GM12873 (cell line): ENCODE measurements around the gene IL10RB.

Experiments used
- TF ChIP-seq, protein P1 (sequence below): IDR thresholded peaks from 2 replicates; pipeline ENCODE4 v1.5.1; 2012; ENCODE audit warnings: low read depth, mild to moderate bottlenecking, moderate library complexity, low read length, control low read depth; ENCODE audit not compliant: insufficient read depth; ENCODE audit errors: missing control alignments

IL10RB gene

GRCh38 chr21:33286600-33287456 is 20.7 kb downstream of the IL10RB start:
- TF ChIP-seq, protein P1, sequence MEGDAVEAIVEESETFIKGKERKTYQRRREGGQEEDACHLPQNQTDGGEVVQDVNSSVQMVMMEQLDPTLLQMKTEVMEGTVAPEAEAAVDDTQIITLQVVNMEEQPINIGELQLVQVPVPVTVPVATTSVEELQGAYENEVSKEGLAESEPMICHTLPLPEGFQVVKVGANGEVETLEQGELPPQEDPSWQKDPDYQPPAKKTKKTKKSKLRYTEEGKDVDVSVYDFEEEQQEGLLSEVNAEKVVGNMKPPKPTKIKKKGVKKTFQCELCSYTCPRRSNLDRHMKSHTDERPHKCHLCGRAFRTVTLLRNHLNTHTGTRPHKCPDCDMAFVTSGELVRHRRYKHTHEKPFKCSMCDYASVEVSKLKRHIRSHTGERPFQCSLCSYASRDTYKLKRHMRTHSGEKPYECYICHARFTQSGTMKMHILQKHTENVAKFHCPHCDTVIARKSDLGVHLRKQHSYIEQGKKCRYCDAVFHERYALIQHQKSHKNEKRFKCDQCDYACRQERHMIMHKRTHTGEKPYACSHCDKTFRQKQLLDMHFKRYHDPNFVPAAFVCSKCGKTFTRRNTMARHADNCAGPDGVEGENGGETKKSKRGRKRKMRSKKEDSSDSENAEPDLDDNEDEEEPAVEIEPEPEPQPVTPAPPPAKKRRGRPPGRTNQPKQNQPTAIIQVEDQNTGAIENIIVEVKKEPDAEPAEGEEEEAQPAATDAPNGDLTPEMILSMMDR, result no peak

DNA sequence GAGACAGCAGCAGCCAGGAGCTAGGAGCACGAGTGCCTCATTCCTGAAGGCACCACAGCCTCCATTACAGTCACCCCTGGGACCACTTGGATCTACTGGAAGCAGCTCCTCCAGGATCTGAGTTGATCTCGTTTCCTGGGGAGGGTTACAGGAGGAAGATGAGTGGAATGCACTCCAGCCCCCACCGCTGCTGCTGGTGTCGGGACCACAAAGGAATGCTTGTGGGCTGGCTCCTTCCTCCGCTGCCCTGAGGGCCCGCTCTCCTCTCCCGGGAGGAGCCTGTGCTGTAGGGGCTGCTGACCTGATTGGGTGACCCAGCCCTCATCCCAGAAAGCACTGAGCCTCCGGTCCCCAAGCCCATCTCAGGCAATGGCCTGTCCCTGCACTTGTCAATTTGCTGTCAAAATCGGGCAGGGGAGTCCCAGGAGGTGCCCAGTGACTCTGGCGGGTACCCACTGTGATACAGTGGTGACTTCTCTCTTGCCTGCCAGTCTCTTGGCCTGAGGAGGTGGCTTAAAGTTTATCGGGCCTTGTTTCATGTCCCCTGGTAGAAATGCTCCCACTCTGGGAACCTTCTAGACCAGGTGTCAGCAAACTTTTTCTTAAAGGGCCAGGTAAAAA is 23.1 kb downstream of the IL10RB start:
- TF ChIP-seq, protein P1, result no peak

- TF ChIP-seq, protein P1, result no peak
Observed at GRCh38 chr21:33290441-33290840, 24.3 kb downstream of the IL10RB start.

GRCh38 chr21:33291686-33292085 is 25.5 kb downstream of the IL10RB start:
- TF ChIP-seq, protein P1, result no peak

DNA sequence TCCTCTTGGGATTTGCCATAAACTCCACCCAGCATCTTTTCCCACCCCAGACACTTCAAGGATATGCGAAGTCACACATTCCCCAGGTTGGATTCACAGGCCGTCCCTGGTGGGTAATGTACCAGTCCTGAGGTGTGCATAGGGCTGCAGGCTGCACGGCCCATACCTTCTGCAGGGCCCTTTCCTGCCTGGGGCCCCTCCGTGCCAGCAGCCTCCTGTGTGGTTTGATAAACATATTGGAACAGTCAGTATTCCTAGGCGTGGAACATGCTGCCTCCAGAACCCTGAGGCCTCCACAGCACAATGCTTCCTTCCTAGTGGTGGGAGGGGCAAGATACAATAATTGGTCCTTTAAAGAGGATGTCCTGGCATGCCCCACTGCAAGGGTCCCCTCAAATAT is 26.6 kb downstream of the IL10RB start:
- TF ChIP-seq, protein P1, result no peak

DNA sequence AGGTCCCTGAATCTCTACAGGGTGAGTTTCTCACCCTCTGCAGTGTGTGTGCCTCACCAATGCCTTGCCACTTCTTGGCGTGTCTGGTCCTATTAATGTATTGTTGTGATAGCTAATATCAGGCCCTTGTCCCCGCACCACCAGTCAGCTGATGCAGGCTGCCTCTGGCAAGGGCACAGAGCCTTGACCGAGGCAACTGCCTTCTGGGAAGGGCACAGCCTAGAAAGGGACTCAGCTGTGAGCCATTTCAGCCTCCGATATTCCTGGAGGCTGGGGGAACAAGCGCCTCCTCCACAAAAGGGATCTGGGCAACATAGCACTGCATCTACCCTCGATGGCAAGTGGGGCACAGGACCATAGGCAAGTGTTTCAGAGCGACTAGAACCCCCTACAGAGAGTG is 27.0 kb downstream of the IL10RB start:
- TF ChIP-seq, protein P1, result no peak

GRCh38 chr21:33293811-33294216 is 27.6 kb downstream of the IL10RB start:
- TF ChIP-seq, protein P1, result no peak
